ENCODE results near the gene ESPL1. TPM values are rescaled to one million over a fixed set of nuclear protein-coding genes. Genes with fewer than 3 reads are reported as not detected.

Gene ESPL1
- total and polyA plus RNA-seq, 2 donors from 2014 or later: 1.5 to 2.9 TPM

DNA sequence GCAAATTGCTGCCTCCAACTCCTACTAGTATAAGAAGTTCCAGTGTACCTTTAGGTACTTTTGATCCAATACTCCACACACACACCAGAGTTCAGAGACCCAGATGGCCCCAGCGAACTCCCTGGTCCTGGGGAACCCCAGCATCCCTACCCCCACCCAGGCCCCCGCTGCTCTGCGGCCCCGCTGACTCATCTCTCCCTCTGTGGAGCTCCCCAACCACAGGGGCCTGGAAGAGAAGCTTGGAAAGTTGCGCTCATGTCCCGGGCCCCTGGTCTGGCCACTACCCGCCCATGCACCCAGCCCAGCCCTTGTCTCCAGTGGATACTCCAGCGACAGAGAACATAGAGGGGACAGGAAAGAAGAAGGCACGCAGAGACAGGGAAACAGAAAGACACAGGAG lies 72.3 kb downstream of the ESPL1 start:
- DNase-seq (no peak), FAIRE-seq (no peak)
- H3K4me1 ChIP-seq (ENCODE audit: control insufficient read depth in 2 of 3, insufficient read depth in 2 of 3, low read depth in 1 of 3, low read length in 3 of 3): peaks cover 0 to 7% (median 0%) of the 10 kb centered on the region in 3 donors
- H3K27me3 ChIP-seq (ENCODE audit: control insufficient read depth, insufficient read depth, low read length): peaks cover 2% of the 10 kb centered on the region
- no peak overlapping the region for H3K9ac ChIP-seq (ENCODE audit: low read length in 3 of 3)
- H3K9me3 ChIP-seq (ENCODE audit: control insufficient read depth in 2 of 3, insufficient read depth in 1 of 3, low read length in 3 of 3): no peaks in the 10 kb centered on the region
- H3K27ac ChIP-seq (ENCODE audit: low read depth in 2 of 2, low read length in 2 of 2): no peak overlapping the region
- H3K4me3 ChIP-seq (ENCODE audit: low read length in 3 of 3): no peak overlapping the region
- TF ChIP-seq CTCF (IDR thresholded peaks at IDR 0.05; ENCODE audit: borderline replicate concordance, extremely low read depth, insufficient read depth): no peak
- intact Hi-C loops (cut with DNase I): no loop called here
- no peaks in the 10 kb centered on the region for H3K36me3 ChIP-seq (ENCODE audit: control insufficient read depth in 2 of 3, insufficient read depth in 3 of 3, low read length in 3 of 3)

Other genes starting within 250 kb of the ESPL1 start
- gene TNS2, start 218.2 kb upstream of the ESPL1 start, total RNA-seq: 179 TPM
- gene TNS2, start 218.2 kb upstream of the ESPL1 start, polyA plus RNA-seq (ENCODE audit: insufficient read depth, low read depth, low replicate concordance): 90.1 TPM
- gene SPRYD3, start 188.9 kb upstream of the ESPL1 start, total RNA-seq: 72.3 TPM
- gene SPRYD3, start 188.9 kb upstream of the ESPL1 start, polyA plus RNA-seq (ENCODE audit: insufficient read depth, low read depth, low replicate concordance): 40.0 TPM
- 203 TPM for gene IGFBP6, start 170.6 kb upstream of the ESPL1 start, total RNA-seq
- gene IGFBP6, start 170.6 kb upstream of the ESPL1 start, polyA plus RNA-seq (ENCODE audit: insufficient read depth, low read depth, low replicate concordance): 57.3 TPM
- gene SOAT2, start 164.8 kb upstream of the ESPL1 start, total RNA-seq: 0.19 TPM
- 0.26 TPM for gene SOAT2, start 164.8 kb upstream of the ESPL1 start, polyA plus RNA-seq (ENCODE audit: insufficient read depth, low read depth, low replicate concordance)
- gene ZNF740, start 87.6 kb upstream of the ESPL1 start, total RNA-seq: 58.3 TPM
- gene ZNF740, start 87.6 kb upstream of the ESPL1 start, polyA plus RNA-seq (ENCODE audit: insufficient read depth, low read depth, low replicate concordance): 11.1 TPM
- 39.1 TPM for gene CSAD, start 87.4 kb upstream of the ESPL1 start, total RNA-seq
- 24.0 TPM for gene CSAD, start 87.4 kb upstream of the ESPL1 start, polyA plus RNA-seq (ENCODE audit: insufficient read depth, low read depth, low replicate concordance)
- gene ITGB7, start 61.0 kb upstream of the ESPL1 start, total RNA-seq: 14.5 TPM
- 11.0 TPM for gene ITGB7, start 61.0 kb upstream of the ESPL1 start, polyA plus RNA-seq (ENCODE audit: insufficient read depth, low read depth, low replicate concordance)
- 34.1 TPM for gene RARG, start 36.1 kb upstream of the ESPL1 start, total RNA-seq
- 13.2 TPM for gene RARG, start 36.1 kb upstream of the ESPL1 start, polyA plus RNA-seq (ENCODE audit: insufficient read depth, low read depth, low replicate concordance)
- 439 TPM for gene PFDN5, start 27.2 kb downstream of the ESPL1 start, total RNA-seq
- gene PFDN5, start 27.2 kb downstream of the ESPL1 start, polyA plus RNA-seq (ENCODE audit: insufficient read depth, low read depth, low replicate concordance): 1,405 TPM
- gene MYG1, start 31.4 kb downstream of the ESPL1 start, total RNA-seq: 49.0 TPM
- 105 TPM for gene MYG1, start 31.4 kb downstream of the ESPL1 start, polyA plus RNA-seq (ENCODE audit: insufficient read depth, low read depth, low replicate concordance)
- 46.2 TPM for gene AAAS, start 53.3 kb downstream of the ESPL1 start, total RNA-seq
- gene AAAS, start 53.3 kb downstream of the ESPL1 start, polyA plus RNA-seq (ENCODE audit: insufficient read depth, low read depth, low replicate concordance): 43.4 TPM
- gene SP7, start 68.1 kb downstream of the ESPL1 start, total RNA-seq: not detected
- not detected for gene SP7, start 68.1 kb downstream of the ESPL1 start, polyA plus RNA-seq (ENCODE audit: insufficient read depth, low read depth, low replicate concordance)
- gene SP1, start 111.9 kb downstream of the ESPL1 start, total RNA-seq: 126 TPM
- gene SP1, start 111.9 kb downstream of the ESPL1 start, polyA plus RNA-seq (ENCODE audit: insufficient read depth, low read depth, low replicate concordance): 15.1 TPM
- not detected for gene AMHR2, start 155.6 kb downstream of the ESPL1 start, total RNA-seq
- gene AMHR2, start 155.6 kb downstream of the ESPL1 start, polyA plus RNA-seq (ENCODE audit: insufficient read depth, low read depth, low replicate concordance): not detected
- gene PRR13, start 173.4 kb downstream of the ESPL1 start, total RNA-seq: 226 TPM
- gene PRR13, start 173.4 kb downstream of the ESPL1 start, polyA plus RNA-seq (ENCODE audit: insufficient read depth, low read depth, low replicate concordance): 889 TPM
- 732 TPM for gene PCBP2, start 183.8 kb downstream of the ESPL1 start, total RNA-seq
- gene PCBP2, start 183.8 kb downstream of the ESPL1 start, polyA plus RNA-seq (ENCODE audit: insufficient read depth, low read depth, low replicate concordance): 597 TPM
- 21.8 TPM for gene MAP3K12, start 231.2 kb downstream of the ESPL1 start, total RNA-seq
- gene MAP3K12, start 231.2 kb downstream of the ESPL1 start, polyA plus RNA-seq (ENCODE audit: insufficient read depth, low read depth, low replicate concordance): 15.2 TPM
- 32.5 TPM for gene TARBP2, start 233.0 kb downstream of the ESPL1 start, total RNA-seq
- gene TARBP2, start 233.0 kb downstream of the ESPL1 start, polyA plus RNA-seq (ENCODE audit: insufficient read depth, low read depth, low replicate concordance): 36.3 TPM
- not detected for gene NPFF, start 239.2 kb downstream of the ESPL1 start, total RNA-seq
- gene NPFF, start 239.2 kb downstream of the ESPL1 start, polyA plus RNA-seq (ENCODE audit: insufficient read depth, low read depth, low replicate concordance): 1.3 TPM

Data from kidney (tissue), 14 donors.